Dermis microvascular lymphatic vessel endothelial cell (primary cell): Measurements from ENCODE around the gene MAG. TPM values are rescaled to one million over a fixed set of nuclear protein-coding genes. Genes with fewer than 3 reads are reported as not detected.

Experiments
- DNase-seq, 2 donors: peaks; one replicate each; pipeline versions ENCODE4 v3.0.0 to v3.0.0-alpha.2; 2010; ENCODE audit warnings: low read depth in 2 of 2
- total RNA-seq: library from RNA; depleted of rRNA; stranded (reverse); fragments of >200 nt; gene quantifications from 2 replicates; pipeline ENCODE4 v1.2.1, GENCODE V29; 2014

Gene MAG, protein sequence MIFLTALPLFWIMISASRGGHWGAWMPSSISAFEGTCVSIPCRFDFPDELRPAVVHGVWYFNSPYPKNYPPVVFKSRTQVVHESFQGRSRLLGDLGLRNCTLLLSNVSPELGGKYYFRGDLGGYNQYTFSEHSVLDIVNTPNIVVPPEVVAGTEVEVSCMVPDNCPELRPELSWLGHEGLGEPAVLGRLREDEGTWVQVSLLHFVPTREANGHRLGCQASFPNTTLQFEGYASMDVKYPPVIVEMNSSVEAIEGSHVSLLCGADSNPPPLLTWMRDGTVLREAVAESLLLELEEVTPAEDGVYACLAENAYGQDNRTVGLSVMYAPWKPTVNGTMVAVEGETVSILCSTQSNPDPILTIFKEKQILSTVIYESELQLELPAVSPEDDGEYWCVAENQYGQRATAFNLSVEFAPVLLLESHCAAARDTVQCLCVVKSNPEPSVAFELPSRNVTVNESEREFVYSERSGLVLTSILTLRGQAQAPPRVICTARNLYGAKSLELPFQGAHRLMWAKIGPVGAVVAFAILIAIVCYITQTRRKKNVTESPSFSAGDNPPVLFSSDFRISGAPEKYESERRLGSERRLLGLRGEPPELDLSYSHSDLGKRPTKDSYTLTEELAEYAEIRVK
- 0.63 TPM in 1 of 2 replicates, not detected in the other for total RNA-seq

DNA sequence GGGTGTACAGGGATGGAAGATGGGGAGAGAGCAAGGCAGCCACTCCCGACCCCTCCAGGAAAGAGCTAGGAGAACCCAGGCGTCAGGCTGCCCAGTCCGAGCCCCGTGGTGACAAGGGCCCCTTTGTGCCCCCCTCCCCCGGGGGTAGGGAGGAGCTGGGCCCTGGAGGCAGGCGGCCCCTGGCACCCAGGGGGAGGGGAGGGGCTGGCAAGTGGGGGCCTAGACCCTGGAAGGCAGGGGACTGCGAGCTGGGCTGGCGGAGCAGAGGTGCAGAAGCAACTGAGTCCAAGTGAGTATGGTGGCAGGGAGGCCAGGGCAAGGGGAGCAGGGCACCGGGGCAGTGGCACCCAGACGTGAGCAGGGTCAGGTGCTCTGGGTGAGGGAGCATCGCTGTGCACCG, at the start of gene MAG:
Gene MAG (plus strand): TSS at position 246 of the 400 bp plus-strand sequence. CDS start 3,248 bp downstream, outside the sequence.
- DNase-seq = no peak

- DNase-seq = no peak
Measured at GRCh38 chr19:35246466-35247092, 45.4 kb upstream of the MAG start.

- DNase-seq = no peak
Measured at GRCh38 chr19:35247526-35248309, 44.2 kb upstream of the MAG start.

GRCh38 chr19:35248310-35249145, 43.4 kb upstream of the MAG start, which contains the start of gene LSR:
LSR (plus strand) TSS chr19:35249002; CDS start chr19:35249023, 21 bp downstream.
- DNase-seq = no peak

- DNase-seq = no peak
Measured at GRCh38 chr19:35249146-35249847, 42.7 kb upstream of the MAG start.

DNA sequence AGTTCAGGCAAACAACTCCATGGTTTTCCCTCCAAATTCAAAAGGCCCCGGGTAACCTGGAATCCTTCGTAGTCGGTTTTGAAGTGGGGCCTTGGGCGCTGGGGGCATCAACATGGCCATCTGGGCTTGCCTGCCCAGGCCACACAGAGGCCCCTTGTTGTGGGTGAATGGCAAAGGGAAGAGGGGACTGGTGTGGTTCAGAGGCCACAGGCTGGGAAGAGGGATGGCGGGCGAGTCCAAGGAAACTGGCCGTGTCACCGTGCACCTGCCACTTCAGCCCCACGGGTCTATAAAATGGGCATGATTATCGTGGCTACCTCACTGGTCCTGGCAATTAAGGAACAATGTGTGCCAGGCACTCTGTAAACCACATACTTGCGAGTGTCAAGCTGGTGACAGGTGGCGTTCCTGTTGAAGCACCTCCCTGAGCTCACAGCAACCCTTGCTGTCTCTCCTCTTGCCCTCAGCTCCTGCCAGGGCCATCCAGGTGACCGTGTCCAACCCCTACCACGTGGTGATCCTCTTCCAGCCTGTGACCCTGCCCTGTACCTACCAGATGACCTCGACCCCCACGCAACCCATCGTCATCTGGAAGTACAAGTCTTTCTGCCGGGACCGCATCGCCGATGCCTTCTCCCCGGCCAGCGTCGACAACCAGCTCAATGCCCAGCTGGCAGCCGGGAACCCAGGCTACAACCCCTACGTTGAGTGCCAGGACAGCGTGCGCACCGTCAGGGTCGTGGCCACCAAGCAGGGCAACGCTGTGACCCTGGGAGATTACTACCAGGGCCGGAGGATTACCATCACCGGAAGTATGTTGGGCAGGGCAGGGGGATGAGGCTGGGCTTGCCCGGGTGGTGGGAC, 41.9 kb upstream of the MAG start:
- no peak for DNase-seq

DNA sequence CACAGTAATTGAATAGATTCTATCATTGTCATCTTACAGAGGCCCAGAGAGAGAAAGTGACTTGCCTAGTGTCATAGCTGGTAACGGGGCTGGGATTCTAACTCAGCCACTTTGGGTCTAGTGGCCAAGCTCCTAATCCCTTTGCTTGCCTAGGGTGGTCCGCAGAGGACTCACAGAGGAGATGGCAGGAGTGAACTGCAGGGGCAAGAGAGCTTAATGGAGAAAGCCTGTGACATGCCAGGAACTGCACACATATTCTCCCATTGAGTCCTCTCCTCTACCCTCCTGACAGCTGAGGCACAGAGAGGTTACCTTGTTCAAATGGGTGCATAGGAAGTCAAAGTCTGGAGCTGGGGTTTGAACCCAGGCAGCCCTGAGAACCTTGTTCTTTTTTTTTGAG, 40.5 kb upstream of the MAG start:
- no peak for DNase-seq

- peak; percentile 16 to 27 for DNase-seq
Measured at GRCh38 chr19:35253316-35254286, 38.4 kb upstream of the MAG start.

DNA sequence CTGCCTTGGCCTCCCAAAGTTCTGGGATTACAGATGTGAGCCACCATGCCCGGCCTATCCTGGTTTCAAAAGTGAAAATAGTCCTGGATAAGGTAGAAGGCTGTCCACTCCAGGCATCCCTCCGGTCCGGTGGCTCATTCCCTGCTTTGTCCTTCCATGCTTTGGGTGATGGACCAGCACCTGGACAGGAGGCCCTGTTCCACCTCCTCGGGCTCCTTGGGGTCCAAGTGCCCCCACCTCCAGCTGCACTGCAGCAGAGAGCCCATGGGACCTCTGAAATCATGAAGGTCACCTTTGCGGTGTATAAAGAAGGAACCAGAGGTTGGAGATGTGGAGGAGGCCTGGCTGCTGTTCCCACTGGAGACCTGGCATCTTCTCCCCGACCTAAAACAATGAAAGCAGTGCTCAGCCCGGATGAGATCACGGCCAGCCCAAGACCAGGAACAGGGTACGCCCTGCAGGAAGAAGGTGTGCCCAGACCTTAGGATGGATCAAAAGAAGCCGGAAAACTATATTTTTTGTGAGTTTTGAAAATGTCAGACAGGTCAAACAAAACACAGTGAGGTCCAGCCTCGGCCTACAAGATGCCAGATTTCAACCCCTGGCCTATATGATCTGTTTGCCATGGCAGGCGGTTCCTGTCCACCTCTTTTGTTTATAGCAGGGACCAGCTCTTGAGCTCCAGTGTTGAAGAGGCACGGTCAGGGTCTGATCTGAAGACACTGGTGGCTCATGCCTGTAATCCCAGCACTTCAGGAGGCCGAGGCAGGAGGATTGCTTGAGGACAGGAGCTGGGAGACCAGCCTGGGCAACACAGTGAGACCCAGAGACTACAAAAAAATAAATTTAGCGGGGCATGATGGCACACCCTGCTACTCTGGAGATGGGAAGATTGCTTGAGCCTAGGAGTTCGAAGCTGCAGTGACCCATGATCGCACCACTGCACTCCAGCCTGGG, 37.3 kb upstream of the MAG start:
- no peak for DNase-seq

- DNase-seq = no peak
Measured at GRCh38 chr19:35256566-35256965, 35.4 kb upstream of the MAG start.

- DNase-seq = no peak
Measured at GRCh38 chr19:35257113-35257461, 34.9 kb upstream of the MAG start.

GRCh38 chr19:35260694-35261304, 31.2 kb upstream of the MAG start:
- no peak for DNase-seq

DNA sequence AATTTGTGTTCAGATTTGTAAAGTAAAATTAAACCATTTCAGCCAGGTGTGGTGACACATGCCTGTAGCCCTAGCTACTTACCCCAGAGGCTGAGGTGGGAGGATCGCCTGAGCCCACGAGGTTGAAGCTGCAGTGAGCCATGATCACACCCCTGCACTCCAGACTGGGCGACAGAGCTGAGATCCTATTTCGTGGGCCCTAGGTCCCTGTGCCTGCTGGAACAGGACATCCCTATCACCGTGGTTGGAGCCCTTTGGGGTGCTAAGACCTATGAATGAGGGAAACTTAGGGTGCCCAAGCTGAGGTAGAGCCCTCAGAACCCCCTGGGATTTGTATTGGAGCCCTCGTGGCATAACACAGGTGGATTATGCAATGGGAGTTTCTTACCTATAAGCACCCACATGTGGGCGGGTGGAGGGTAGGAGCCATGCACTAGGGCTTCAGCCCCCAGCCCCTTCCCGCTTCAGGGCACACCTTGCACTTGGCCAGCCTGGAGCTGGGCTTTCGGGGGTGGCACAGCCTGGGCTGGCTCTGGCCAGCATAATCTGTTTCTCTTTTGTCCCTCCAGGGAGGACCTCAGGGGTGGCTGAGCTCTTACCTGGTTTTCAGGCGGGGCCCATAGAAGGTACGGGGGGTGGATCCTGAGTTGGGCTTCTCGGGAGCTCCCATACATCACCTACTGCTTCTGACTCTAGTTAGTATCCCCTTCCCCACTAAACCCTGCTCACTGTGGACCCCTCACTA, 30.4 kb upstream of the MAG start:
- no peak for DNase-seq

- no peak for DNase-seq
Measured at GRCh38 chr19:35262101-35262761, 29.7 kb upstream of the MAG start.
